Stimulated activated CD8-positive, alpha-beta memory T cell treated with anti-CD3 and anti-CD28 coated beads, Interleukin-2, amount 100 ng/mL, for 48 hours (primary cell): ENCODE data around the gene METTL8.

Experiments used
- DNase-seq, 2 donors: peaks; one replicate each; pipeline ENCODE4 v3.0.0-alpha.2; 2020; ENCODE audit warnings: low read depth in 2 of 2

Gene METTL8, protein sequence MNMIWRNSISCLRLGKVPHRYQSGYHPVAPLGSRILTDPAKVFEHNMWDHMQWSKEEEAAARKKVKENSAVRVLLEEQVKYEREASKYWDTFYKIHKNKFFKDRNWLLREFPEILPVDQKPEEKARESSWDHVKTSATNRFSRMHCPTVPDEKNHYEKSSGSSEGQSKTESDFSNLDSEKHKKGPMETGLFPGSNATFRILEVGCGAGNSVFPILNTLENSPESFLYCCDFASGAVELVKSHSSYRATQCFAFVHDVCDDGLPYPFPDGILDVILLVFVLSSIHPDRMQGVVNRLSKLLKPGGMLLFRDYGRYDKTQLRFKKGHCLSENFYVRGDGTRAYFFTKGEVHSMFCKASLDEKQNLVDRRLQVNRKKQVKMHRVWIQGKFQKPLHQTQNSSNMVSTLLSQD

DNA sequence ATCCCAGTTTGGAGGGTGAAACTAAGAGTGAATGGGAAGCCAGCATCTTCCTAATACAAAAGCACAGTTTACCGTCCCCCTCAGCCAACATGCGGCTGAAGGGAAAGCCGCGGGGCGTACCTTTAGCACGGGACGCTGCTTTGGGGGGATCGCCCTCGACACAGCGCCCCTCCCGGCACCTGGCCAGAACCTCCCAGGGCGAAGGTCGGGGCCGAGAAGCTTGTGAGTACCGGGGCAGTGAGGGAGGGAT is at the start of gene METTL8:
METTL8 (minus strand) TSS at position 228 of the 250 bp plus-strand sequence. CDS start 41,805 bp downstream, outside the sequence.
- DNase-seq = peak in 1 of 2 donors; percentile 90

- DNase-seq = no peak
These were observed 49.1 kb upstream of the METTL8 start for GRCh38 chr2:171482877-171483276.

- no peak for DNase-seq
These were observed 48.5 kb upstream of the METTL8 start for GRCh38 chr2:171482308-171482707.

- no peak for DNase-seq
These were observed 47.1 kb upstream of the METTL8 start for GRCh38 chr2:171480908-171481307.

DNA sequence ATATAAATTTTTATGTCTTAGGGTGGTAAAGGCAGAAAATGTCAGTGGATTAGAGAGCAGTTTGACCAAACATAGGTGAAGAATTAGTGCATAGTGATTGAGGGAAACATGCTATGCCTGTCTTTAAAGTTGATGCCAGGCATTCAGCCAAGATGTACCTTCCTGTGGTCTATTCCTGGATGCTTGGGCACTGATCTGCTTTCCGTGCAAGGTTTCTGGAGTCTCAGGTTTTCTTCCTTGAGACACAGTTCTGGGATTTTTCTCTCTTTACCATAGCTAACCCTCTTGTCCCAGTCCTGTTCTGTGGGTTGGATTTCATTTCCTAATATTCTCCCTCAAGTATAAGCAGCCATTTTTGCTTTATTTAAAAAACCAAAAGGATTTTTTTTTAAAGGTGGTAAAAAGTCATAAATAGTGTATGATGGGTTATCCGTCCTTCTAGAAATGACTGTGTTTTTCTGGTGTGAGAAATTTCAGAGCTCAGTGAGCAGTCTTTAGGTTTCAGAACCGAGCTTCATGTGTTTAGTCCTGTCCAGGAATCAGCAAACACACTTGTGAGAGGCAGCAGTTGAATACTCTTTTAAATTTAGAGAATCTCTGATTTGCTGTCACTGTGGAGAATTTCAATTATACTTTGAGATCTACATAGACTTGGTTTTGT is 45.5 kb upstream of the METTL8 start:
- DNase-seq = no peak

GRCh38 chr2:171478345-171478744 is 44.6 kb upstream of the METTL8 start:
- DNase-seq = no peak

DNA sequence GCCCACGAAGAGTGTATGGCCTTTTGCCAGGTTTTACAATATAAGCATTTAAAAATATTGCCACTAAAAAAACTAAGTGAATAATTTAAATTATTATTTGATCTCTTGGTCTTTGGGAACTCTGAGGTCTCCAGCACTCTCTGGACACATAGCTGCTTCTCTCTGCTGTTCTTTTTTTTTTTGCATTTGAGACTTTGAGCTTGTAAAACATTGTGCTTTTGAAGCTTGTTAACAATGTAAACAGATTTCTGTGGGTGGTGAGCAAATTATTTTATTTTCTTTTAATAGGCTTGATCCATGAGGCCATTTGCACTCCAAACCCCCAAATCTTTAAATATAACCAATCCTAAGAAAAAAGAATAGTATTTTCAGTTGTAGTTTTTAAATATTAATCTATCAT is 42.2 kb upstream of the METTL8 start:
- no peak for DNase-seq

DNA sequence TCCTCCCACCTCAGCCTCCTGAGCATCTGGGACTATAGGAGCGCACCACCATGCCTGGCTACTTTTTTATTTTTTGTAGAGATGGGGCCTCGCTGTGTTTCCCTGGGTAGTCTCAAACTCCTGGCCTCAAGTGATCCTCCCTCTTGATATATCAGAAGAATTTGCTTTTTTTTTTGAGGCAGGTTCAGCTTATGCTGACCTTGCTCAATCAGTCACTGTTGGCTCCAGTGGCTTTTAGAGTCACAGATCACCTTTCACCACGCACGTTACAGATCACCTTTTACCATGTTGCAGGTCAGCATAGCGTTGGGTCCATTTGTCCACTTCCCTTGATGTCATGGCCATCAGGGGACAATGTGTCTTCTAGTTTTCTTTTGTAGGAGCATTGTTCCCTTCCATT is 36.3 kb upstream of the METTL8 start:
- DNase-seq = no peak

DNA sequence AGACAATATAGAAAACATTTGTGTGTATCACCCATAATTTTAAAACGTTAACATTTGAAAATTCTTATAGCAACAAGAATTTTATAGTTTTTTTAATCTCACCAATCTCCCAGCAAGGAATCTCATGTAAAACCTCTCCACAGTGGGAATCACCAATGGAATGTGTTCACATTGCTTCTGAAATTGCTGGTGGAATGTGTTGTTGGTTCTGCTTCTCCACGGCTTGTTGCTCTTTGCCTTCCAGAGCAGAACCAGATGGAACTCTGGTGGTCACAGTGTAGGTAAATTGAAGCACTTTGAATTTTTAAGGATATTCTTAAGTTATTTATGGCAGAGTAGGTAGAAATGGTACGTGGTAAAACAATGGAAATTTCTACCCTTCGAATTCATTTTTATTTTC is 35.4 kb upstream of the METTL8 start:
- DNase-seq = no peak

GRCh38 chr2:171460537-171460936 is 26.7 kb upstream of the METTL8 start:
- DNase-seq = no peak

- no peak for DNase-seq
These were observed 25.7 kb upstream of the METTL8 start for GRCh38 chr2:171459498-171459897.

- DNase-seq = no peak
These were observed 19.0 kb upstream of the METTL8 start for GRCh38 chr2:171452773-171453172.

- no peak for DNase-seq
These were observed 17.3 kb upstream of the METTL8 start for GRCh38 chr2:171451074-171451473.

GRCh38 chr2:171447675-171448074 is 13.9 kb upstream of the METTL8 start:
- DNase-seq = no peak

- DNase-seq = no peak
These were observed 7.7 kb upstream of the METTL8 start for GRCh38 chr2:171441470-171441869.

GRCh38 chr2:171436307-171436706 is 2.5 kb upstream of the METTL8 start:
- no peak for DNase-seq

- peak; percentile 60 to 91 for DNase-seq
These were observed 511 bp upstream of the METTL8 start, which contains the start of gene DCAF17 for GRCh38 chr2:171434013-171434989. Gene DCAF17 (plus strand): TSS chr2:171434226. CDS start chr2:171434578, 352 bp downstream.

- peak; percentile 18 to 41 for DNase-seq
These were observed 624 bp downstream of the METTL8 start for GRCh38 chr2:171432969-171433762.

DNA sequence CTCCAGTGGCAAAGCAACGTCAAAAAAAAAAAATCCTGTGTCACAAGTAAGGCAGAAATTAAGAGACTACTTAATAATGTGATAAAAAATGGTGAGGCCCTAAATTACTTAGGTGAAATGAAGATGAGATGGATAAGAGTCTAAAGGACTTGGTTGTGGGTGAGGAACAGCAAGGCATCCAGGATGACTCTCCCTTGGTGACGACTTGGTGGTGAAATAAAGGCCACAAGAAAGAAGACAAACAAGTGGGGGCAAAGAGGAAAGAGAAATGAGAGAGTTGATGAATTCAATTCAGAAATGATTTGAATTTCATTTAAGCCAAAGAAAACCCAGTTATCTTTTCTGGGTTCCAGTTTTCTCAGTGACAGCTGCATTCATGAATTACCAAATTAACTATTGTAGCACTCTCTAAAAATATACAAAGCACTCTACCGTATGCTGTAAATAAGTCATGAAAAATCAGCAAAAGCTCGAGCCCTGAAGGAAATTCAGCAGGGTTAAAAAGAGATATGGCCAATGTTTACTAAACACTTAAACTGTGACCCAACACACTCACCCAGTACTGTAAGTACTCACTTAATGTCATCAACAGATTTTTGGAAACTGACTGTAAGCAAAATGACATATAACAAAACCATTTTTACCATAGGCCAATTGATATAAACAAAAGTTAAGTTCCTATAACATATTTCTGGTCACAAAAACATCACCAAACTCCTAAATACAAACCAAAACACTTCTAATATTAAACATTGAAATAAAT is 1.4 kb downstream of the METTL8 start:
- no peak for DNase-seq

DNA sequence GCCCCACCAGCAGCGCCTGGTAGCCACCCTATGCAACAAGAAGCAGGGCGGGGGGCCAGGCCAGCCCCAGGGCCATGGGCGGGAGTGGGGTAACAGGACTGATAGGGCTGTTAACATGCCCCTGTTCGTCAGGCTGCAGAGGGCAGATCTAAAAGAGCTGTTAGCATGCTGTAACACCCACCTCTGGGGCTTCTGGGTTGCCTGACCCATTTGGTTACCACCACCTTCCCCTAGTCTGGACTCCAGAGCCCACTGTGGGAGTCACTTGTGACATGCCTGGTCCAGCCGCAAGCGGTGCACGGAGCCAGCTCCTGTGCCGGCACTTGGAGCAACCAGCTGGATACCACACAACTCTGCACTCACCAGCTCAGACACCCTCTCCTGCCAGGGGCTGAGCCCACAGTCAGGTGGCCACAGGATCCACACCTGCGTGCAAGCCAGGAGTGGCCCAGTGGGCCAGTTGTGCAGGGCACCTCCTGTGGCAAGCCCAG is 2.1 kb downstream of the METTL8 start:
- no peak for DNase-seq
